Measurements from ENCODE around the gene CUL1. TPM values are rescaled to one million over a fixed set of nuclear protein-coding genes. Genes with fewer than 3 reads are reported as not detected.
A peak's percentile ranks its signal among the peaks of the same experiment; 100 is the strongest.

CUL1 gene
- polyA plus RNA-seq (ENCODE audit: insufficient read depth in 1 of 5, insufficient read length in 5 of 5, low replicate concordance in 1 of 5) = 10 to 100 TPM; 46.2 to 66.8 (median 58.4) TPM
- long read RNA-seq, donor 1, transcript CUL1-201 (22 exons, 3,064 nt) = major isoform, 14 of 16 reads
- long read RNA-seq, donor 1, partial matches to known transcripts = 0 of 16 reads
- long read RNA-seq, donor 1, other reads (novel, unspliced or antisense) = 0 of 16 reads
- long read RNA-seq, donor 2, transcript CUL1-201 (22 exons, 3,064 nt) = major isoform, 10 of 10 reads
- long read RNA-seq, donor 2, partial matches to known transcripts = 0 of 10 reads
- long read RNA-seq, donor 2, other reads (novel, unspliced or antisense) = 0 of 10 reads
- long read RNA-seq, donor 3, transcript CUL1-201 (22 exons, 3,064 nt) = major isoform, 9 of 24 reads
- long read RNA-seq, donor 3, partial matches to known transcripts = 14 of 24 reads
- long read RNA-seq, donor 3, other reads (novel, unspliced or antisense) = 0 of 24 reads
- long read RNA-seq, donor 4, transcript CUL1-201 (22 exons, 3,064 nt) = major isoform, 7 of 7 reads
- long read RNA-seq, donor 4, partial matches to known transcripts = 0 of 7 reads
- long read RNA-seq, donor 4, other reads (novel, unspliced or antisense) = 0 of 7 reads
- long read RNA-seq, donor 5, transcript CUL1-201 (22 exons, 3,064 nt) = major isoform, 16 of 23 reads
- long read RNA-seq, donor 5, partial matches to known transcripts = 7 of 23 reads
- long read RNA-seq, donor 5, other reads (novel, unspliced or antisense) = 0 of 23 reads
- long read RNA-seq, donor 6, transcript CUL1-201 (22 exons, 3,064 nt) = major isoform, 9 of 9 reads
- long read RNA-seq, donor 6, partial matches to known transcripts = 0 of 9 reads
- long read RNA-seq, donor 6, other reads (novel, unspliced or antisense) = 0 of 9 reads
- long read RNA-seq, donor 7, transcript CUL1-201 (22 exons, 3,064 nt) = major isoform, 7 of 8 reads
- long read RNA-seq, donor 7, partial matches to known transcripts = 0 of 8 reads
- long read RNA-seq, donor 7, other reads (novel, unspliced or antisense) = 0 of 8 reads
- long read RNA-seq, donor 8, partial matches to known transcripts = 0 of 3 reads
- long read RNA-seq, donor 8, other reads (novel, unspliced or antisense) = 0 of 3 reads

GRCh38 chr7:148698397-148699023 lies at the start of gene CUL1:
Gene CUL1, plus strand, starts transcription at chr7:148698903. Its CDS starts 31,220 bp downstream, at chr7:148730123.
- DNase-seq = peak; percentile 66 to 76

DNA sequence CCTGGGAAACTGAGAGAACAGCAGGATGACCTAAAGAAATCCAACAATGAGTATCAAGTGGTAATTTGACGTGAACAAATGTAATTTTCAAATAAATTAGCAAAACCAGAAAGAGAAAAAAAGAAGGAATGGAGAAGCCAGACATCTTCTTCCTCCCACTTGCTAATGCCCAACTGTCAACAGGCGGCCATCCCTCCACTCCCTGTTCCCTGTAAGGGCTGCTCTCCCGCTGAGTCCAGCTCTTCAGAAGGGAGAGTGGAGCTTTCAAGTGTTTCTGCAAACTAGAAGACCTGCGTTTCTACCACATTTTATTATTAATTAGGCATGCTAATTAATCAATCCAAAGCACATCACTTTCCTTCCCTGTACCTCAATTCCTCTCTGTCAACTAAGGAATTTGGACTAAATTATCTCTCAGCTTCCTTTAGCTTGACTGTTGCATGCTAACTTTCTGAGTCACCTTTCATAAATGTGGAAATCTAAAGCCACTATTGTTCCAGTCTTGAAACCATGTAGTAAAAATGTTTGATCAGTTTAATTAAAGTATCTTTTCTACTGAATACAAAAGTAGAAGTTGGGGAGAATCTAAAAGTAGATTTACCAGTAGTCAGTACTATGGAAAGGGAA lies 48.4 kb upstream of the CUL1 start:
- no peak for DNase-seq

GRCh38 chr7:148652773-148653172 lies 45.9 kb upstream of the CUL1 start:
- DNase-seq = no peak

DNA sequence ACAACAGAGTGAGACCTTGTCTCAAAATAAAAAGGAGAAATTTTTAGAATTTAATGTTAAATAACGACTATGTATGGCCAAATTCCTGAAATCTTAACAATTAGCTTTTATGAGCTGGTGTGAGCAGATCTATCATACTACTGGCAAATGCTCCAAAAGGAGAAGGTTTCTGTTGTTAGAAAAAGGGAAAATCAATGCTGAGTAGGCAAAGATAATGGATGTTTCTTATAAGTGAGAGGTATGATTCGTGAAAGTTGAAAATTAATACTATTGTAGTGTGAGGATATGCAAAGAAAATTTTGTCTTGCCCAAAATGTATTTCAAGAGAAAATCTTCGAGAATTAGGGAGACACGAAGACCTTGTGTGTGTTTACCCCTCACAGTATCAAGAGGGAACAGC lies 40.8 kb upstream of the CUL1 start:
- no peak for DNase-seq

DNA sequence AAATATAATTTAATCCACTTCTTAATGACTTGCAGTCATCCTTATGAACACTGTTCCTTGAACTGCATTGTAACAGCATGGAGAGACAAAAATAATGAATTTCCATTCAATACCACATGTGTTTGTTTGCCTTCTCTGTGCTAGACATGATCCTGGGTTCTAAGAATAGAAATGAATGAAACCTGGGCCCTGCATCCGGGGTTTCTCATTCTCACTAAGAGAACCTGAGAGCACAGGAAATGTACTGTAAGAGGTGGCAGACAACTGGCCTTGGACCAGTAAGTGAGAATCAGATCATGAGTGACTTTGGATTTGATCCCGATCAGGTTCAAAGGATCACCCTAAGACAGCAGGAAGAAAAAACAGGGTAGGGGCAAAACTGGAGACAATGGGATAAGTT lies 37.2 kb upstream of the CUL1 start:
- DNase-seq = no peak

- DNase-seq = no peak
These were observed 36.1 kb upstream of the CUL1 start for GRCh38 chr7:148662646-148663045.

DNA sequence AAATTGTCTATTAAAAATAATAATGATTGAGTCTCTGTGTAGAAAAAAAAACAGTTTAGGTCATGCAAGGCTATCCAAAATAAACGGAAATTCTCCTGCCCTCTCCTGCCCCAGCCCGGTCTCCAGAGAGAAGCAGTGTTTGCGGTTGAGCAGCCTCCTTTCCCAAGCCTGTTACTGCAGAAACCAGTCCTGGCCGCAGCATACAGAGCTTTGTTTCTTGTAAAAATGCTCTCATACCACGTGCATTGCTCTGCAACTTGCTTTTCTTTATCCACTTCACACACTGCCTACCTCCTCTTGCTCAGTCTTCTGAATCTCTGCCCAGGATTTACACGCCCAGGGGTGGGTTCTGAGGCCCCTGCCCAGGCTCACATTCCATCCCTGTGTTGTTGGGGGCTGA lies 34.4 kb upstream of the CUL1 start:
- no peak for DNase-seq

DNA sequence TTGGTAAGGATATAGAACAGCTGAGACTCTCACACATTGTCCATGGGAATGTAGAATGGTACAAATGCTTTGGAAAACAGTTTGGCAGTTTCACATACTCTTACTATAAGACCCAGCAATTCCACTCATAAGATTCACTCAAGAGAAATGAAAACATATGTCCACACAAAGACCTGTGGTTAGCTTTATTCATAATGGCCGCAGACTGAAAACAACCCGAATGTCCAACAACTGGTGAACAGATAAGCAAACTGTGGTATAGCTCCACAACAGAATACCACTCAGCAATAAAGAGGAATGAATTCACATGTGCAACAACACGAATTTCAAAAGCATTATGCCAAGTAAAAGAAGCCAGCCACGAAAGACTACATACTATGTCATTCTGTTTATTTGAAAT lies 33.5 kb upstream of the CUL1 start:
- no peak for DNase-seq

- no peak for DNase-seq
These were observed 28.8 kb upstream of the CUL1 start for GRCh38 chr7:148669927-148670326.

DNA sequence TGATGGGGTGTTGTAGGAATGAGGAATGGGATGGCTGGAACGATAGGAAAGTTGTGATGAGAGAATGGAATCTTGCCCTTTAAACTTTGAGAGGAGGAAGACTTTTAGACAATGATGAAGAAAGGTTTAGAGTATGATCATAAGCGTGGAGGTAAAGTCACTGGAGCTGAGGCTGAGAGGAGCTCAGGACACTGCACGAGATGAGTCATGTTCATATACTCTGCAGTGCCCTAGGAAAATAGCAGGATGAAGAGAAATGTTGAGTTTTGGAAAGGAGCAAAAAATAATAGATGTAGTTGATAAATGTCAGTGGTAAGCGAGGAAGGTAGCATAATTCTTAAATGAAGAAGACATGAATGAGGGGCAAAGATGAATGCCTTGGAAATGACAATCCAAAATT lies 28.3 kb upstream of the CUL1 start:
- no peak for DNase-seq

DNA sequence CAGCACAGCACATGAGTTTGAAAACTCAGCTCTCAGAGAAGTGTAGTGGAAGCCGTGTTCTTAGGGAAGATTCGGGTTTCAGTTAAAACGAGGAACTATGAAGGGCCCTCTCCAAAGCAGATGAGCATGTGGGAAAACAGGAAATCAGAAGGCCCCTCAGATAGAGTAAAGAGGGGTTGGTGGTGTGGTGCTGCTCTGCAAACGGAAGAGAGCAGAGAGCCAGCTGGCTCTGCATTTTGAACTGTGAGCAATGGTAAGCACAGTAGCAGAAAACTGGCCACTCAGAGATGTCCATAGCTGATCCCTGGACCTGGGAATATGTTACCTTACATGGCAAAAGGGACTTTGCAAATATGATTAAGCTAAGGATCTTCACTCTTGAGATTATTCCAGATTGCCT lies 27.9 kb upstream of the CUL1 start:
- no peak for DNase-seq

DNA sequence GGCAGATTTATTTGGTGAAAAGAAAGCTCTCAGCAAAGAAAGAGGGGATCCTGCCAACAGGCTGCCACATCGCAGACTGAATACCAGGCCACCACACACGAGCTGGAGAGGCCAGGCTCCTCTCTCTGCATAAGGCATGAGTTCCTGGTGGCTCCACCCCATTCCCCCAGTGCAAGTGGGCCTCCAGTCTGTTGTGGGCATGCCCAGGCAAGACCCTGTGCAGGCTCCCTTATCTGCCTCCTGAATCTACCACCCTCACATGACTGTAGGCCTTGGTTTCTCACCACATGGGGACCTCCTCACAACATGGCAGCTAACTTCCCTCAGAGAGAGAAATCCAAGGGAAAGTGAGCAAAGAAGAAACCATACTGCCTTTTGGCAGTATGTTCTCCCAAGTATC lies 26.7 kb upstream of the CUL1 start:
- no peak for DNase-seq

DNA sequence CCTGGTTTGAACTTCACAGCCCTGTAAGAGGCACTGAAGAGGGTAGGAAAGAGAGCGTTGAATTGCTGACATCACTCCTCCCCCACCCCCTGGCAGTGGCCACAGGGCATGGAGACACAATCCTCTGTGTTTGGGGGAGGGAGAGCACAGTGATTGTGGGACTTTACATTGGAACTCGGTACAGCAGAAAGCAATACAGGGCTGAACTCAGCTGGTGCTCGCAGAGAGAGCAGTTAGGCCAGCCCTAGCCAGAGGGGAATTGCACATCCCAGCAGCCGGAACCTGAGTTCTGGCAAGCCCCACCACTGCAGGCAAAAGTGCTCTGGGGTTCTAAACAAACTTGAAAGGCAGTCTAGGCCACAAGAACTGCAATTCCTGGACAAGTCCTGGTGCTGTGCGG lies 24.0 kb upstream of the CUL1 start:
- DNase-seq = no peak

DNA sequence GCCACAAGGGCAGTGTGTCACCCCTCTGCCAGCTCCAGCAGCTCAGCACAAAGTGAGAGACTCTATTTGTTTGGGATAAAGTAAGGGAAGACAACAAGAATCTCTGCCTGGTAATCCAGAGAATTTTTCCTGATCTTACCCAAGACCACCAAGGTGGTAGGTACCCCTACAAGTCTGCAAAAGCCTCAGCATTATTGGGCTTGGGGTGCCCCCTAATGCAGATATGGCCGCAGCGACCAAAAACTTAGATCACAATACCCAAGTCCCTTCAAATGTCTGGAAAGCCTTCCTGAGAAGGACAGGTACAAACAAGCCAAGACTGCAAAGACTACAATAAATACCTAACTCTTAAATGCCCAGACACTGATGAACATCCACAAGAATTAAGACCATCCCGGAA lies 22.4 kb upstream of the CUL1 start:
- no peak for DNase-seq

- DNase-seq = no peak
These were observed 16.9 kb upstream of the CUL1 start for GRCh38 chr7:148681821-148682220.

DNA sequence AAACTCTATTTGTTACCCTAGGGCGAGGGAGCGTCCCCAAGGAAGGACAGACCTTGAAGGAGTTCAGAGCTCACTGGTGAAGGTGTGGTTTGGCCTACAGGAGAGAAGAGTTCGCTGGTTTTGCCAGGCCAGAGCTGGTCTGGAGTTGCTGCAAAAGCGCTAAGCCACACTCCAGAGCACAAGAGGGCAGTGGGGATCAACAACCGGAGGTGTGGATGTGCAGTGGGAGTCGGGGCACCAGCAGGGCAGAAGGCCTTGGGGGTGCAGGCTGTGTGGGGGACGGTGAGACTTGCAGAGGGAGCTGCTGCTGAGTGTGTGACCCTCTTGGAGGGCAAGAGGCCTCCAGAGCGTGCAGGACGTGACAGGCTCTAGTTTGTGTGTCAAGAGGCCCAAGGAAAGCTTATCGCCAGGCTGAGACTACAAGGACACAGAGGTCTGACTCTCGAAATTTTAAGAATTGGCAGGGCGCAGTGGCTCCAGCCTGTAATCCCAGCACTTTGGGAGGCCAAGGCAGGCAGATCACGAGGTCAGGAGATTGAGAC lies 14.3 kb upstream of the CUL1 start:
- DNase-seq = no peak

GRCh38 chr7:148686312-148686937 lies 12.3 kb upstream of the CUL1 start:
- no peak for DNase-seq

DNA sequence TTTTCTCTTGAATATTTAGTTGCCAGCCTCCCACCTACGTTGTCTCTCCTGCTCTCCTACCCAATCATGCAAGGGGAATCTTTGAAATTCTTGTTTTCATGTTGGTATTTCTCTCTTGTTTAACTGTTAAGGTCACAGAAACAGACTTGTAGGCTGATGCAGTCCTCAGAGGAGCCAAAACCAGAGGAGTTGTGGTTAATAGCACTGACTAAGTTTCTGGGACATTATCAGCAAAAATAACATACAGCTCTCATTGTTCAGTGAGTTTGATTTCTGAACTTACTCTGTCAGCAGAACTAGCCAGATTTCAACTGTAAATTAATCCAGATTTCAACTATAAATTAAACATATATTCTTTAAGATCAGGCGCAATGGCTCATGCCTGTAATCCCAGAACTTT lies 11.1 kb upstream of the CUL1 start:
- DNase-seq = no peak

GRCh38 chr7:148688526-148688925 lies 10.2 kb upstream of the CUL1 start:
- no peak for DNase-seq

DNA sequence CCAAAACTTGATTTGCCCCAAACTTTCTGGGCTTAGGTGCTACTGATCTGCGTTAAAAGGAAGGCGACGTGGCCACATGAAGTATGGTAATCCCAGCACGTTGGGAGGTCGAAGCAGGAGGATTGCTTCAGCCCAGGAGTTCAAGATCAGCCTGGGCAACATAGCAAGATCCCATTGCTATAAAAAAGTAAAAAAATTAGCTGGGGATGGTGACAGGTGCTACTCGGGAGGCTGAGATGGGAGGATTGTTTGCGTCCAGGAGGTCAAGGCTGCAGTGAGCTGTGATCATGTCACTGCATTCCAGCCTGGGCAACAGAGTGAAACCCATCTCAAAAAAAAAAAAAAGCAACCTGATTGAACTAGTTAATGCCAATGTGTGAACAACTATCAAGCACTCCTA lies 5.1 kb upstream of the CUL1 start:
- DNase-seq = no peak

- no peak for DNase-seq
These were observed 4.1 kb upstream of the CUL1 start for GRCh38 chr7:148694631-148695030.

Data from right lung (tissue), 10 donors.